MV-4-11 (cell line): ENCODE results near the gene CCND3.

Experiments used
- DNase-seq: peaks from one replicate; lab custom pipeline; 2025; lab: John Stamatoyannopoulos, UW

CCND3 gene

GRCh38 chr6:41921712-41921998, 20.0 kb downstream of the CCND3 start:
- DNase-seq: no peak

- DNase-seq: peak; percentile 97
These were observed 20.5 kb downstream of the CCND3 start, which contains the start of the genes BYSL and MED20 for GRCh38 chr6:41920921-41921711. Gene BYSL (plus strand): TSS chr6:41921499. CDS start chr6:41921563, 64 bp downstream. Gene MED20 (minus strand): TSS chr6:41921139. CDS start chr6:41921018, 121 bp downstream.

GRCh38 chr6:41917528-41917927, 24.1 kb downstream of the CCND3 start:
- no peak for DNase-seq

GRCh38 chr6:41914869-41915530, 26.6 kb downstream of the CCND3 start:
- DNase-seq: no peak

GRCh38 chr6:41914343-41914742, 27.3 kb downstream of the CCND3 start:
- no peak for DNase-seq

- no peak for DNase-seq
These were observed 31.9 kb downstream of the CCND3 start for GRCh38 chr6:41909727-41910126.

- DNase-seq: peak; percentile 47
These were observed 39.6 kb downstream of the CCND3 start for GRCh38 chr6:41901882-41902519.

- no peak for DNase-seq
These were observed 40.7 kb downstream of the CCND3 start for GRCh38 chr6:41900861-41901260.

GRCh38 chr6:41896281-41896680, 45.3 kb downstream of the CCND3 start:
- DNase-seq: no peak

GRCh38 chr6:41895300-41896233, 46.0 kb downstream of the CCND3 start, which contains the start of gene USP49:
Gene USP49 (minus strand): TSS chr6:41895375. CDS start chr6:41806983, 88,392 bp downstream.
- peak; percentile 85 for DNase-seq

GRCh38 chr6:41894366-41895299, 47.0 kb downstream of the CCND3 start:
- DNase-seq: no peak

- DNase-seq: no peak
These were observed 48.6 kb downstream of the CCND3 start for GRCh38 chr6:41892921-41893564.

GRCh38 chr6:41887331-41887751, 54.3 kb downstream of the CCND3 start:
- no peak for DNase-seq

GRCh38 chr6:41885930-41886329, 55.7 kb downstream of the CCND3 start:
- no peak for DNase-seq

GRCh38 chr6:41884957-41885356, 56.7 kb downstream of the CCND3 start:
- no peak for DNase-seq
